Liver (tissue), 9 donors: ENCODE data around the gene TMEM109. TPM values are rescaled to one million over a fixed set of nuclear protein-coding genes. Genes with fewer than 3 reads are reported as not detected.

ENCODE experiments used
- DNase-seq: peaks from one replicate; pipeline ENCODE4 v3.0.0-alpha.2; 2017; ENCODE audit warnings: low spot score
- H3K27ac ChIP-seq, 2 donors: one replicate each; pipeline ENCODE4 v1.7.0; 2013; ENCODE audit warnings: inconsistent platforms in 2 of 2, low read length in 2 of 2, control low read depth in 1 of 2, low read depth in 1 of 2, mild to moderate bottlenecking in 1 of 2
- H3K27me3 ChIP-seq, 4 donors: one replicate each; pipeline versions ENCODE4 v1.6.1 to v1.7.0; 2013; ENCODE audit warnings: low read length in 3 of 4, inconsistent platforms in 1 of 4, mild to moderate bottlenecking in 1 of 4, moderate library complexity in 1 of 4; ENCODE audit not compliant: control insufficient read depth in 4 of 4, insufficient read depth in 4 of 4
- H3K36me3 ChIP-seq, 4 donors: one replicate each; pipeline versions ENCODE4 v1.6.1 to v1.7.0; 2013; ENCODE audit warnings: low read length in 3 of 4, mild to moderate bottlenecking in 3 of 4, low read depth in 1 of 4, moderate library complexity in 1 of 4; ENCODE audit not compliant: control insufficient read depth in 4 of 4, insufficient read depth in 3 of 4
- H3K4me1 ChIP-seq, 4 donors: one replicate each; pipeline versions ENCODE4 v1.6.1 to v1.7.0; 2013; ENCODE audit warnings: low read length in 3 of 4, mild to moderate bottlenecking in 3 of 4, moderate library complexity in 1 of 4; ENCODE audit not compliant: control insufficient read depth in 4 of 4, insufficient read depth in 4 of 4
- H3K4me3 ChIP-seq, 3 donors: one replicate each; pipeline versions ENCODE4 v1.6.1 to v1.7.0; 2013; ENCODE audit warnings: low read length in 3 of 3, control low read depth in 1 of 3, low read depth in 1 of 3, mild to moderate bottlenecking in 1 of 3
- H3K9ac ChIP-seq, 2 donors: one replicate each; pipeline ENCODE4 v1.7.0; 2013; ENCODE audit warnings: low read length in 2 of 2, mild to moderate bottlenecking in 2 of 2, moderate library complexity in 2 of 2, control low read depth in 1 of 2, low read depth in 1 of 2
- H3K9me3 ChIP-seq, 4 donors: one replicate each; pipeline versions ENCODE4 v1.6.1 to v1.7.0; 2013; ENCODE audit warnings: low read length in 3 of 4; ENCODE audit not compliant: control insufficient read depth in 4 of 4
- EGR1 ChIP-seq, 2 donors: IDR thresholded peaks; 2 replicates each; pipeline ENCODE4 v1.6.1; 2016 to 2018; ENCODE audit warnings: antibody characterized with exemption in 2 of 2, low read depth in 2 of 2
- FOXA1 ChIP-seq: IDR thresholded peaks from 2 replicates; pipeline ENCODE4 v1.6.1; 2016; ENCODE audit warnings: antibody characterized with exemption
- FOXA2 ChIP-seq: IDR thresholded peaks from 2 replicates; pipeline ENCODE4 v1.6.1; 2016; ENCODE audit warnings: antibody characterized with exemption
- GABPA ChIP-seq, 2 donors: IDR thresholded peaks in 1 of 2; conservative IDR thresholded peaks in 1 of 2; 2 replicates each; pipeline ENCODE4 v1.6.1; 2016; ENCODE audit warnings: antibody characterized with exemption in 2 of 2, mild to moderate bottlenecking in 1 of 2, moderate library complexity in 1 of 2
- HNF4A ChIP-seq, 2 donors: conservative IDR thresholded peaks; 2 replicates each; pipeline ENCODE4 v1.6.1; 2016; ENCODE audit warnings: antibody characterized with exemption in 2 of 2, mild to moderate bottlenecking in 2 of 2
- HNF4G ChIP-seq: IDR thresholded peaks from 2 replicates; pipeline ENCODE4 v1.6.1; 2016; ENCODE audit warnings: antibody characterized with exemption
- NR2F2 ChIP-seq: IDR thresholded peaks from 2 replicates; pipeline ENCODE4 v1.6.1; 2016; ENCODE audit warnings: antibody characterized with exemption
- RAD21 ChIP-seq, 2 donors: IDR thresholded peaks; 2 replicates each; pipeline ENCODE4 v1.6.1; 2016; ENCODE audit warnings: antibody characterized with exemption in 2 of 2, mild to moderate bottlenecking in 2 of 2
- SP1 ChIP-seq: IDR thresholded peaks from 2 replicates; pipeline ENCODE4 v1.6.1; 2018; ENCODE audit warnings: antibody characterized with exemption, mild to moderate bottlenecking
- YY1 ChIP-seq: IDR thresholded peaks from 2 replicates; pipeline ENCODE4 v1.6.1; 2016; ENCODE audit warnings: antibody characterized with exemption, mild to moderate bottlenecking
- WGBS: extraction: QIAGEN DNeasy Blood & Tissue Kit; methylation state at CpG from one replicate; pipeline ENCODE4 v1.1.7; 2013; 5-methylcytosine and 5-hydroxymethylcytosine counted together
- polyA plus RNA-seq, 2 donors: library from polyadenylated mRNA; stranded (reverse) in 1 of 2; unstranded in 1 of 2; fragments of 200-250 nt in 1 of 2; fragments of >200 nt in 1 of 2; fragmentation: Nextera tagmentation in 1 of 2; extraction: Ambion mirVana in 1 of 2; gene quantifications; one replicate each; pipeline versions ENCODE4 v1.2.1 to v1.2.3, GENCODE V29; 2013 to 2015
- total RNA-seq, 2 donors: library from RNA; depleted of rRNA; stranded (reverse); fragments of >200 nt; gene quantifications; one replicate each; pipeline ENCODE4 v1.2.3, GENCODE V29; 2014
- TF ChIP-seq, protein P1 (sequence below): IDR thresholded peaks from 2 replicates; pipeline ENCODE4 v1.6.1; 2016; ENCODE audit warnings: antibody characterized with exemption
- TF ChIP-seq, protein P2 (sequence below): IDR thresholded peaks from 2 replicates; pipeline ENCODE4 v1.6.1; 2016; ENCODE audit warnings: antibody characterized with exemption, mild to moderate bottlenecking
- TF ChIP-seq, protein P3 (sequence below): fragments of 150-350 bp; IDR thresholded peaks from 2 replicates; pipeline ENCODE4 v1.5.1; 2017; ENCODE audit warnings: improper control_type of control experiment, low read depth, low read length; ENCODE audit not compliant: missing input control
- donor health status: healthy.
- donor health status: healthy.
- donor health status: healthy.
- donor health status: healthy.
- donor health status: healthy.

The TMEM109 gene
- total and polyA plus RNA-seq, 4 donors: 20.6 to 40.3 (median 30.6) TPM

DNA sequence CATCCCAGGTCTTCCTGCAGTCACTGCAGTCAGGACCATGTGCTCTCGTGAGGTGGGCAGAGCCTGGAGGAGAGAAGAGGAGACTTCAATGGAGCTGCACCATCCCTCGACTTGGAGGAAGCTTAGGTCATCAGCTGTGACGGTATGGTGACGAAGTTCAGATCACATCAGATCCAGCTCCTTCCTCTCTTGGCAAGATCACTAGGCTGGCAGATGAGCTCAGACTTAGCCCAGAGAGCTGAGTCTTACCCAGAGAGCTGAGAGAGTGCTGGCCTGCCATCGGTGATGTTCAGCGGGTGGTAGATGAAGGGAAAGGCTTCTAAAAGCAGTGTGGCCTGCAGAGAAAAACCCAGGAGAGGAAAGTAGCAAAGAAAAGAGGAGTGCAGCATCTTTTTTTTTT, 39.8 kb downstream of the TMEM109 start:
- H3K4me3 ChIP-seq: no peak overlapping the region
- H3K36me3 ChIP-seq: no peaks in the 10 kb centered on the region
- peaks cover 5 to 23% (median 14%) of the 10 kb centered on the region in 4 donors for H3K4me1 ChIP-seq
- TF ChIP-seq YY1 (no peak), EGR1 (IDR thresholded peaks at IDR 0.05; ENCODE audit: low read depth in 2 of 2) (no peak), FOXA1 (no peak), NR2F2 (no peak), GABPA (IDR thresholded peaks at IDR 0.05 in 1 of 2, conservative IDR thresholded peaks at IDR 0.05 in 1 of 2) (no peak), SP1 (no peak), HNF4A (conservative IDR thresholded peaks at IDR 0.05) (no peak)
- TF ChIP-seq, protein P1, sequence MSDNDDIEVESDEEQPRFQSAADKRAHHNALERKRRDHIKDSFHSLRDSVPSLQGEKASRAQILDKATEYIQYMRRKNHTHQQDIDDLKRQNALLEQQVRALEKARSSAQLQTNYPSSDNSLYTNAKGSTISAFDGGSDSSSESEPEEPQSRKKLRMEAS: no peak
- TF ChIP-seq, protein P2, sequence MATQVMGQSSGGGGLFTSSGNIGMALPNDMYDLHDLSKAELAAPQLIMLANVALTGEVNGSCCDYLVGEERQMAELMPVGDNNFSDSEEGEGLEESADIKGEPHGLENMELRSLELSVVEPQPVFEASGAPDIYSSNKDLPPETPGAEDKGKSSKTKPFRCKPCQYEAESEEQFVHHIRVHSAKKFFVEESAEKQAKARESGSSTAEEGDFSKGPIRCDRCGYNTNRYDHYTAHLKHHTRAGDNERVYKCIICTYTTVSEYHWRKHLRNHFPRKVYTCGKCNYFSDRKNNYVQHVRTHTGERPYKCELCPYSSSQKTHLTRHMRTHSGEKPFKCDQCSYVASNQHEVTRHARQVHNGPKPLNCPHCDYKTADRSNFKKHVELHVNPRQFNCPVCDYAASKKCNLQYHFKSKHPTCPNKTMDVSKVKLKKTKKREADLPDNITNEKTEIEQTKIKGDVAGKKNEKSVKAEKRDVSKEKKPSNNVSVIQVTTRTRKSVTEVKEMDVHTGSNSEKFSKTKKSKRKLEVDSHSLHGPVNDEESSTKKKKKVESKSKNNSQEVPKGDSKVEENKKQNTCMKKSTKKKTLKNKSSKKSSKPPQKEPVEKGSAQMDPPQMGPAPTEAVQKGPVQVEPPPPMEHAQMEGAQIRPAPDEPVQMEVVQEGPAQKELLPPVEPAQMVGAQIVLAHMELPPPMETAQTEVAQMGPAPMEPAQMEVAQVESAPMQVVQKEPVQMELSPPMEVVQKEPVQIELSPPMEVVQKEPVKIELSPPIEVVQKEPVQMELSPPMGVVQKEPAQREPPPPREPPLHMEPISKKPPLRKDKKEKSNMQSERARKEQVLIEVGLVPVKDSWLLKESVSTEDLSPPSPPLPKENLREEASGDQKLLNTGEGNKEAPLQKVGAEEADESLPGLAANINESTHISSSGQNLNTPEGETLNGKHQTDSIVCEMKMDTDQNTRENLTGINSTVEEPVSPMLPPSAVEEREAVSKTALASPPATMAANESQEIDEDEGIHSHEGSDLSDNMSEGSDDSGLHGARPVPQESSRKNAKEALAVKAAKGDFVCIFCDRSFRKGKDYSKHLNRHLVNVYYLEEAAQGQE: no peak
- 72% methylated on average over 6 of the region's 6 CpGs for WGBS
- H3K9me3 ChIP-seq: no peaks in the 10 kb centered on the region
- H3K27me3 ChIP-seq: no peaks in the 10 kb centered on the region
- no peak overlapping the region for H3K27ac ChIP-seq
- no peak for DNase-seq
- H3K9ac ChIP-seq: no peak overlapping the region

DNA sequence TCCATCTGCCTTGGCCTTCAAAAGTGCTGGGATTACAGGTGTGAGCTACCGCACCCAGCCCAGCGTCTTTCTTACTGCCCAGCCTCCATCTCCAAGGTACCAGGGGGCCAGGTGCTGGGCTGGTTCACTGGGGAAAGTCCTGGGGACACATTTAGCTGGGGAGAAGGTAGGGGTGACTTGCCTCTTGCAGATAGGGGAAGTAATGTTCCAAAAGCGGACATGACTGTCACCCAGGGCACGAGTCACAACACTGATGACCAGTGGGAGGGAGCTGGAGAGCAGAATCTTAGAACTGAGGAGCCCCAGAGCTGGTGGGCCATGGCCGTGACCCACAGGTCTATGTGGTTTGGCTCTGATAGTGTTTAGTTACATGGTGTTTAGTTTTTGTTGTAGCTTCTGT, 40.5 kb downstream of the TMEM109 start:
- Histone ChIP-seq H3K9ac (no peak overlapping the region), H3K27me3 (no peaks in the 10 kb centered on the region), H3K27ac (no peak overlapping the region), H3K9me3 (no peaks in the 10 kb centered on the region), H3K4me3 (no peak overlapping the region), H3K4me1 (peaks cover 5 to 23% (median 14%) of the 10 kb centered on the region in 4 donors), H3K36me3 (no peaks in the 10 kb centered on the region)
- 82% methylated on average over 5 of the region's 5 CpGs for WGBS
- TF ChIP-seq GABPA (IDR thresholded peaks at IDR 0.05 in 1 of 2, conservative IDR thresholded peaks at IDR 0.05 in 1 of 2): no peak
- TF ChIP-seq, protein P3, sequence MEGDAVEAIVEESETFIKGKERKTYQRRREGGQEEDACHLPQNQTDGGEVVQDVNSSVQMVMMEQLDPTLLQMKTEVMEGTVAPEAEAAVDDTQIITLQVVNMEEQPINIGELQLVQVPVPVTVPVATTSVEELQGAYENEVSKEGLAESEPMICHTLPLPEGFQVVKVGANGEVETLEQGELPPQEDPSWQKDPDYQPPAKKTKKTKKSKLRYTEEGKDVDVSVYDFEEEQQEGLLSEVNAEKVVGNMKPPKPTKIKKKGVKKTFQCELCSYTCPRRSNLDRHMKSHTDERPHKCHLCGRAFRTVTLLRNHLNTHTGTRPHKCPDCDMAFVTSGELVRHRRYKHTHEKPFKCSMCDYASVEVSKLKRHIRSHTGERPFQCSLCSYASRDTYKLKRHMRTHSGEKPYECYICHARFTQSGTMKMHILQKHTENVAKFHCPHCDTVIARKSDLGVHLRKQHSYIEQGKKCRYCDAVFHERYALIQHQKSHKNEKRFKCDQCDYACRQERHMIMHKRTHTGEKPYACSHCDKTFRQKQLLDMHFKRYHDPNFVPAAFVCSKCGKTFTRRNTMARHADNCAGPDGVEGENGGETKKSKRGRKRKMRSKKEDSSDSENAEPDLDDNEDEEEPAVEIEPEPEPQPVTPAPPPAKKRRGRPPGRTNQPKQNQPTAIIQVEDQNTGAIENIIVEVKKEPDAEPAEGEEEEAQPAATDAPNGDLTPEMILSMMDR: no peak
- DNase-seq: no peak

DNA sequence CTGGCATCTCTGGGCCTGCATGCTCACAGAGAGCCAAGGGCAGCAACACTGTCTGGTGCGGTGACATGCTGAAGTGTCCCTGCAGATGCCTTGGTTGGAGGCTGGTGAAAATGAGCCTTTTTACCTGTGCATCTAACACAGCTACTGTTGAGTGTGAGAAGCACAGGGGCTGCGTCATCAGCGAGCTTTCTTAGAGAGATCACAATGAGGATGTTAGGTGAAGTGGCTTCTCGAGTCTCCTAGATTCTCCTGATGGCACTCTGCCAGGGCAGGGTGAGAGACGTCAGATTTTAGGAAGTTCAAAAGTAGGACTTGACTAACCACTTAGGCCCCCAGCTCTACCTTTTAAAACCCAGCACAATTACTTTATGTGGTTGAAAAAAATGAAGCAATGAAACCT, 41.6 kb downstream of the TMEM109 start:
- no peak overlapping the region for H3K4me3 ChIP-seq
- no peak for DNase-seq
- 55% methylated on average over 5 of the region's 5 CpGs for WGBS
- H3K27ac ChIP-seq: no peak overlapping the region
- H3K36me3 ChIP-seq: no peaks in the 10 kb centered on the region
- H3K4me1 ChIP-seq: peaks cover 5 to 18% (median 13%) of the 10 kb centered on the region in 4 donors
- H3K27me3 ChIP-seq: no peaks in the 10 kb centered on the region
- H3K9ac ChIP-seq: no peak overlapping the region
- H3K9me3 ChIP-seq: no peaks in the 10 kb centered on the region
- TF ChIP-seq, protein P1: no peak
- TF ChIP-seq, protein P2: no peak
- TF ChIP-seq RAD21 (IDR thresholded peaks at IDR 0.05) (no peak), FOXA2 (no peak), EGR1 (IDR thresholded peaks at IDR 0.05; ENCODE audit: low read depth in 2 of 2) (no peak), HNF4G (no peak)
- TF ChIP-seq, protein P3: no peak
